Activated CD4-positive, alpha-beta T cell treated with anti-CD3 and anti-CD28 coated beads, Interleukin-2, amount 50 U/mL, for 16 hours (primary cell): Measurements from ENCODE around the gene MFAP3.
"Not testable (repeated sequence)": the region's sequence is repeated elsewhere in the genome, so short reads cannot be mapped to it uniquely, and the experiment has no call there.

Experiments
- DNase-seq: peaks from one replicate; pipeline ENCODE4 v3.0.0-alpha.2; 2020

The MFAP3 gene

GRCh38 chr5:154055201-154055600 lies 16.4 kb downstream of the MFAP3 start:
- DNase-seq, result no peak

- no peak for DNase-seq
Observed at GRCh38 chr5:154058055-154059038, 19.6 kb downstream of the MFAP3 start.

GRCh38 chr5:154059039-154059430 lies 20.3 kb downstream of the MFAP3 start:
- no peak for DNase-seq

GRCh38 chr5:154059583-154059982 lies 20.8 kb downstream of the MFAP3 start:
- no peak for DNase-seq

GRCh38 chr5:154060606-154061005 lies 21.8 kb downstream of the MFAP3 start:
- no peak for DNase-seq

- no peak for DNase-seq
Observed at GRCh38 chr5:154063372-154063771, 24.6 kb downstream of the MFAP3 start.

- no peak for DNase-seq
Observed at GRCh38 chr5:154065971-154066370, 27.2 kb downstream of the MFAP3 start.

- DNase-seq, result not testable (repeated sequence)
Observed at GRCh38 chr5:154069854-154070253, 31.1 kb downstream of the MFAP3 start.

- DNase-seq, result no peak
Observed at GRCh38 chr5:154071799-154072413, 33.1 kb downstream of the MFAP3 start.

GRCh38 chr5:154072414-154073171 lies 33.8 kb downstream of the MFAP3 start:
- peak; percentile 86 for DNase-seq

- no peak for DNase-seq
Observed at GRCh38 chr5:154076240-154076922, 37.6 kb downstream of the MFAP3 start.

- DNase-seq, result no peak
Observed at GRCh38 chr5:154077696-154078095, 38.9 kb downstream of the MFAP3 start.

- no peak for DNase-seq
Observed at GRCh38 chr5:154078272-154078671, 39.5 kb downstream of the MFAP3 start.

- DNase-seq, result no peak
Observed at GRCh38 chr5:154081246-154081645, 42.5 kb downstream of the MFAP3 start.

- DNase-seq, result no peak
Observed at GRCh38 chr5:154084062-154084639, 45.4 kb downstream of the MFAP3 start.

GRCh38 chr5:154086146-154086545 lies 47.4 kb downstream of the MFAP3 start:
- no peak for DNase-seq

GRCh38 chr5:154086641-154087040 lies 47.9 kb downstream of the MFAP3 start:
- DNase-seq, result no peak

GRCh38 chr5:154087260-154087659 lies 48.5 kb downstream of the MFAP3 start:
- no peak for DNase-seq

- DNase-seq, result no peak
Observed at GRCh38 chr5:154088801-154089200, 50.0 kb downstream of the MFAP3 start.

- no peak for DNase-seq
Observed at GRCh38 chr5:154090656-154091055, 51.9 kb downstream of the MFAP3 start.

- no peak for DNase-seq
Observed at GRCh38 chr5:154092356-154093141, 53.8 kb downstream of the MFAP3 start.

GRCh38 chr5:154093142-154093532 lies 54.4 kb downstream of the MFAP3 start:
- no peak for DNase-seq
